GM12801 (cell line): Measurements from ENCODE around the gene PCDHGA2.
"Not testable (repeated sequence)": the region's sequence is repeated elsewhere in the genome, so short reads cannot be mapped to it uniquely, and the experiment has no call there.

Experiments used
- CTCF ChIP-seq: IDR thresholded peaks from one replicate; pipeline ENCODE4 v1.5.1; 2011; ENCODE audit warnings: control low read depth; ENCODE audit not compliant: insufficient read length; ENCODE audit errors: extremely low read depth

Gene PCDHGA2

GRCh38 chr5:141384471-141385267, 46.1 kb downstream of the PCDHGA2 start:
- no peak for TF ChIP-seq CTCF

DNA sequence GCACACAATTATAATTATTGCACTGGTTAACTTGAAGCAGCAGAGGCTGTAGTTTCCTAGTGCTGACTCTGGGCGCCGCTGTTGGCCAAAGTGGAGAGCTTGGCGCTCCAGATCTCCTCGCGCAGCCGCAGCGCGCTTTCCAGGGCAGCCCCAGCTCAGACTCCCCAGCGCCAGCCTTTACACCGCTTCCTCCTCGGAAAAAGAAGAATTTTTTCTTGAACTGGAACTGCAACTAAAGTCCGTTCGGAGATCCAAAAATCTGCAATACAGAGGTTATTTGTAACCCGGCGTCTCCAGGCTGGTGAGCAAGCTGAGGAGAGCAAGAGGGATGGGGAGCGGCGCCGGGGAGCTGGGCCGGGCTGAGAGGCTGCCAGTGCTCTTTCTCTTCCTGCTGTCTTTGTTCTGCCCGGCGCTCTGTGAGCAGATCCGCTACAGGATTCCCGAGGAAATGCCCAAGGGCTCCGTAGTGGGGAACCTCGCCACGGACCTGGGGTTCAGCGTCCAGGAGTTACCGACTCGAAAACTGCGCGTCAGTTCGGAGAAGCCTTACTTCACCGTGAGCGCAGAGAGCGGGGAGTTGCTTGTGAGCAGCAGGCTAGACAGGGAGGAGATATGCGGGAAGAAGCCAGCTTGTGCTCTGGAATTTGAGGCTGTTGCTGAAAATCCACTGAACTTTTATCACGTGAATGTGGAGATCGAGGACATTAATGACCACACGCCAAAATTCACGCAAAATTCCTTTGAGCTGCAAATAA, 49.2 kb downstream of the PCDHGA2 start, which contains the start of gene PCDHGB4:
PCDHGB4 (plus strand) TSS at position 142 of the 755 bp plus-strand sequence; CDS start at position 329, 187 bp downstream.
- not testable (repeated sequence) for TF ChIP-seq CTCF

GRCh38 chr5:141388661-141389060, 50.1 kb downstream of the PCDHGA2 start:
- TF ChIP-seq CTCF, result no peak

GRCh38 chr5:141389153-141390042, 50.8 kb downstream of the PCDHGA2 start:
- no peak for TF ChIP-seq CTCF

GRCh38 chr5:141392429-141393198, 54.1 kb downstream of the PCDHGA2 start, which contains the start of gene PCDHGA8:
TSS of gene PCDHGA8 (plus strand) at chr5:141392633. CDS start at chr5:141392814, 181 bp downstream.
- no peak for TF ChIP-seq CTCF
